Activated T-helper 1 cell treated with anti-CD3 and anti-CD28 coated beads, Interleukin-12 subunit alpha, Interleukin-12 subunit beta, Interleukin-2, Interleukin-4 antibody, amounts not matched to agents 30 ng/mL and 10 ng/mL and 1 ng/mL, durations not matched to agents 14 hours and 24 hours and 36 hours (primary cell): ENCODE data around the gene MZF1. TPM values are rescaled to one million over a fixed set of nuclear protein-coding genes. Genes with fewer than 3 reads are reported as not detected.
A peak's percentile ranks its signal among the peaks of the same experiment; 100 is the strongest.

ENCODE experiments used
- DNase-seq: peaks from one replicate; pipeline ENCODE4 v3.0.0; 2021; ENCODE audit warnings: low spot score
- H3K27ac Mint-ChIP-seq: one replicate; pipeline ENCODE4 v1.8.0; 2021; ENCODE audit warnings: mild to moderate bottlenecking, mixed read lengths
- H3K27me3 Mint-ChIP-seq: one replicate; pipeline ENCODE4 v1.8.0; 2022; ENCODE audit warnings: mild to moderate bottlenecking, moderate library complexity, mixed read lengths; ENCODE audit not compliant: insufficient read depth
- H3K36me3 Mint-ChIP-seq: one replicate; pipeline ENCODE4 v1.8.0; 2021; ENCODE audit warnings: low read depth, mixed read lengths
- H3K4me1 Mint-ChIP-seq: one replicate; pipeline ENCODE4 v1.8.0; 2021; ENCODE audit warnings: low read depth, mixed read lengths
- H3K4me3 Mint-ChIP-seq: one replicate; pipeline ENCODE4 v1.8.0; 2021; ENCODE audit warnings: mild to moderate bottlenecking, moderate library complexity, mixed read lengths
- H3K9me3 Mint-ChIP-seq: one replicate; pipeline ENCODE4 v1.8.0; 2021; ENCODE audit warnings: mixed read lengths
- intact Hi-C: fragments of 100-400 bp; cut with micrococcal nuclease; formaldehyde crosslinking; loops from one replicate; pipeline ENCODE4 v1.15.1; 2024
- total RNA-seq: library from RNA; stranded (reverse); gene quantifications from 2 replicates; pipeline ENCODE4 v1.2.3, GENCODE V29; 2022

The MZF1 gene
- total RNA-seq, 1 donor from 2014 or later: 21.6 TPM

DNA sequence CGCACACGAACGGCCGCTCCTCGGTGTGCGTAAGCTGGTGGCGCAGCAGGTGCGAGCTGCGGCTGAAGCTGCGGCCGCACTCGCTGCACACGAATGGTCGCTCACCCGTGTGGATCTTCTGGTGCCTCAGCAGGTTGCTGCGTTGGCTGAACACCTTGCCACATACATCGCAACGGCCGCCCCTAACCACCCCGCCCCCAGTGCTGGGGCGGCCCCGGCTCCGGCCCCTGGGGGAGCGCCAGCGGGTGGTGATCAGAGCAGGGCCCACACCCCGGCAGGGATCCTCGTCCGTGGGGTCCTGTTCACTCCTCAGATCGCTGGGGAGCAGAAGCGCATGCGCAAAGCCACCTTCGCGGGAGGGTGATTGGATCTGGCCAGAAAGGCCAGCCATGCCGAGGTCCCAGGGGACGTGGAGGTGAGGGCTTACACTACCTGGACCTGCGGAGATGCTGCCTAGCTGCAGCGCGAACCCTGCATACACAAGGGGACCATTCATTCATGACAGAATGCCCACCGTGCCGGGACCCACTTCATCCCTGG is 10.0 kb downstream of the MZF1 start:
- H3K4me3 Mint-ChIP-seq: peak overlapping the region; percentile 86
- no peaks in the 10 kb centered on the region for H3K9me3 Mint-ChIP-seq
- no peak for DNase-seq
- peaks cover 48% of the 10 kb centered on the region for H3K4me1 Mint-ChIP-seq
- no peaks in the 10 kb centered on the region for H3K27me3 Mint-ChIP-seq
- peaks cover 11% of the 10 kb centered on the region for H3K36me3 Mint-ChIP-seq
- H3K27ac Mint-ChIP-seq: peak overlapping the region; percentile 99
- intact Hi-C loops: loop anchor here (1.0 kb wide), 1 partner anchor 9 kb away; no protein-coding TSS in a partner anchor

DNA sequence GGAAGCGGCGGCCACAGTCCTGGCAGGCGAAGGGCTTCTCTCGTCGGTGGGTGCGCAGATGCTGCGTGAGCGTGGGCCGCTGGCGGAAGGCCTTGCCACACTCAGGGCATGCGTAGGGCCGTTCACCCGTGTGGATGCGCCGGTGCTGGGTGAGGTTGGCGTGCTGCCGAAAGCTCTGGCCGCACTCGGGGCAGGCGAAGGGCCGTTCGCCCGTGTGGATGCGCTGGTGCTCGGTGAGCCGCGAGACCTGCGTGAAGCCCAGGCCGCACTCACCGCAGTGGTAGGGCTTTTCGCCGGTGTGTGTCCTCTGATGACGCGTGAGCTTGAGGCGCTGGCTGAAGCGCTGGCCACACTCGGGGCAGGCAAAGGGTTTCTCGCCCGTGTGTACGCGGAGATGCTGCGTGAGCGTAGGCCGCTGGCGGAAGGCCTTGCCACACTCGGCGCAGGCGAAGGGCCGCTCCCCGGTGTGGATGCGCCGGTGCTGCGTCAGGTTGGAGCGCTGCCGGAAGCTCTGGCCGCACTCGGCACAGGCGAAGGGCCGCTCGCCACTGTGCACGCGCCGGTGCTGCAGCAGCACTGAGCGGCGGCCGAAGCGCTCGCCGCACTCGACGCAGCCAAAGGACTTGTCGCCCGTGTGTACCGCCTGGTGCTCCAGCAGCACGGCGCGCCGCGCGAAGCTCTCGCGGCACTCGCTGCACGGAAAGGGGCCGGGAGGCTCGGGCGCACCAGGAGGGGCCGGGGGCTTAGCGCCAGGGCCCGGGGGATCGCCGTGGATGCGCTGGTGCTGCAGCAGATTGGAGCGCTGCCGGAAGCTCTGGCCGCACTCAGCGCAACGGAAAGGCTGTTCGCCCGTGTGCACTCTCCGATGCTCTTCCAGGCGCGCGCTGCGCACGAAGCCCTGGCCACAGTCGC is 10.8 kb downstream of the MZF1 start:
- H3K4me3 Mint-ChIP-seq: peak overlapping the region; percentile 86
- no peaks in the 10 kb centered on the region for H3K27me3 Mint-ChIP-seq
- no peak for DNase-seq
- no peaks in the 10 kb centered on the region for H3K9me3 Mint-ChIP-seq
- intact Hi-C loops: loop anchor here (1.0 kb wide), 2 partner anchors 10 to 19 kb away; no protein-coding TSS in a partner anchor
- peak overlapping the region; percentile 99 for H3K27ac Mint-ChIP-seq
- H3K4me1 Mint-ChIP-seq: peaks cover 51% of the 10 kb centered on the region
- peaks cover 15% of the 10 kb centered on the region for H3K36me3 Mint-ChIP-seq

DNA sequence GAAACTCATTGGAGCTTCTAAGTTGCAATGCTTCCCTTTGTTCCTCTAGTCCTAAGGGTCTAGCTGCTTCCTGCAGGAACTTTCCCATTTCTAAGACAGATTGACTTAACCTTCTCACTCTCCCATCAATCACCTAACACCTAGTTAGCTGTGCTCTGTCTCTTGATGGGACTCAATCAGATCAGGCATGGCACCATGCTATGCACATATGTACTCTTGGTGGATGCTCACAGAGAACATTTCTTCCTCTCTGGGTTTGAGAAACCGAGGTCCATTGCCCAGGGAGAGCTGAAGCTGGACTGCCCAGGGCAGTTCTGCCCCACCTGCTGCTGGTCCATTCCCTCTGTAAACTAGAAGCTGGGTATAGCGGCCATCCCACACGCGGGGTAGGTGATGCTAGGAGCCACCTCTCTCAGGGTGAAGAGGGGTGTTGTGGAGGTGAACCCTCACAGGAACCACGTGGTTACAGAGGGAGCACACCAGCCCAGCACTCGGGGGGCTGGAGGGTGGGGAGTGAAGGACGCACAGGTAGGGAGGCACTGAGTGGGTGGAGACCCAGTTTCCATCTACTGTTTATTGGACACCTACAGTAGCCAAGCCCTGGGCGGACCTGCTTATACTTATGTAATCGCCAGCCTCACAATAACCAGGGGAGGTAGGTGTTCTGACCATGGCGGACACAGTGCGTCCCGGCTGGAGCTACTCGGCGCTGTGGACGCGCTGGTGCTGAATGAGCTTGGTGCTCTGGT is 11.6 kb downstream of the MZF1 start:
- H3K27me3 Mint-ChIP-seq: no peaks in the 10 kb centered on the region
- H3K4me3 Mint-ChIP-seq: peak overlapping the region; percentile 86
- peak overlapping the region; percentile 99 for H3K27ac Mint-ChIP-seq
- H3K36me3 Mint-ChIP-seq: peaks cover 19% of the 10 kb centered on the region
- intact Hi-C loops: loop anchor here (1.0 kb wide), 1 partner anchor 20 kb away; no protein-coding TSS in a partner anchor
- peaks cover 59% of the 10 kb centered on the region for H3K4me1 Mint-ChIP-seq
- H3K9me3 Mint-ChIP-seq: no peaks in the 10 kb centered on the region
- no peak for DNase-seq

DNA sequence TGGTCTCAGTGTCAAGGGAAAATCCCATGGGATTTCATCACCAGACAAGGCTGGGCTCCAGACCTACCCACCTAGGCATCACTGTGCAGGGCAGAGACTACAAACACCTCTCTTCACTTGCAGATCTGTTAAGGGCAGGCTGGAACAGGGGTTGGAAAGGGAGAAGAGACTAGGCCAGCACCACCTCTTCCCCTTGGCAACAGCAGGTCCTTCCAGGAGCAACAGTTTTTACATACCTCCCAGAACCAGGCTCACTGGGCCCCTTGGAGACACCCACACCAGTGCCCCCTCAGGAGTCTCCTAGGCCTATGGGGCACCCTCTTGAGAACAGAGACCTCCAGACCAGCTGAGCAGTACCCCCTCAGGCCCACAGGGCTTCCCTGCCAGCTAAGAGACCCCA is 12.2 kb downstream of the MZF1 start:
- intact Hi-C loops: no loop called here
- Mint-ChIP-seq H3K4me1 (peaks cover 60% of the 10 kb centered on the region), H3K27ac (peak overlapping the region; percentile 99), H3K9me3 (no peaks in the 10 kb centered on the region), H3K36me3 (peaks cover 25% of the 10 kb centered on the region), H3K27me3 (no peaks in the 10 kb centered on the region), H3K4me3 (peak overlapping the region; percentile 95)
- no peak for DNase-seq

DNA sequence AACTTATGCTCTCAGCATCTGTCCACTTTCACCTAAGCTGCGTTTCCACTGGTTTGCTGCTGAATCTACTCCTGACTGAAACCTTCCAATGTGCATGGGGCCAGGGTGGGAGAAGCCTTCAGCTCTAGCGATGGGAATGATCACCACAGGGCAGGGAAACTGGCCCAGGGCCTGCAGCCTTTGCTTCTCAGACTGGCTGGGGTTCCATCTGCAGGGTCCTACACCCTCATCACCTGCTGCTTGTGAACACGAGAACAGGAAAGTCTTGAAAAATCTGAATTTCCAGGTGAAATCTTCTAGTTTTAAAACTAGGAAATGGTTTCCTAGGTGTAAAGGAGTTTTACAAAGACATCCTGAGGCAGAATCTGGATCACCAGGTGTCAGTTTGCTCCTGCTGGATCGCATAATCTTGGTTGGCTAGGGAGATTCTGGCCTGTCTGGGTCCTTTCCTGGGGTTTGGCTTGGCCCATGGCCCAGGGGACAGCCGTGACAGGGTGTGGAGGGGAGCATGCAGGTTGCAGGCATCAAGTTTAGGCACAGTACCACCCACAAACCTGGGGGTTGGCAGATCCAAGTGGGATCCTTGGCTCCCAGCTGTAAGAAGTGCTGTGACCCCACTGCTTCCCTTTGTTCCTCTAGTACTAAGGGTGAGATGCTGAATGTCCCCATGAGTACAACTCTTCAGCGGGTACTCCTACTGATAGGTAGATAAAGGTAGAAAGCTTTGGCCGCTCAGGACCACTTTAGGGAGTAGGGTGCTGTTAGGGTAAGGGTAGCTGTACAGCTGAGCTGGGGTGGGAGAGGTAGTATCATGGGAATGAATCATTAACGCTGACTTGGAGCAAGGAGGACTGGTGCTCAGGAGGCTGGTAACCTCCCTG is 12.9 kb downstream of the MZF1 start:
- no peak for DNase-seq
- peak overlapping the region; percentile 99 for H3K27ac Mint-ChIP-seq
- intact Hi-C loops: no loop called here
- H3K4me3 Mint-ChIP-seq: peak overlapping the region; percentile 95
- H3K27me3 Mint-ChIP-seq: no peaks in the 10 kb centered on the region
- no peaks in the 10 kb centered on the region for H3K9me3 Mint-ChIP-seq
- peaks cover 28% of the 10 kb centered on the region for H3K36me3 Mint-ChIP-seq
- peaks cover 63% of the 10 kb centered on the region for H3K4me1 Mint-ChIP-seq

DNA sequence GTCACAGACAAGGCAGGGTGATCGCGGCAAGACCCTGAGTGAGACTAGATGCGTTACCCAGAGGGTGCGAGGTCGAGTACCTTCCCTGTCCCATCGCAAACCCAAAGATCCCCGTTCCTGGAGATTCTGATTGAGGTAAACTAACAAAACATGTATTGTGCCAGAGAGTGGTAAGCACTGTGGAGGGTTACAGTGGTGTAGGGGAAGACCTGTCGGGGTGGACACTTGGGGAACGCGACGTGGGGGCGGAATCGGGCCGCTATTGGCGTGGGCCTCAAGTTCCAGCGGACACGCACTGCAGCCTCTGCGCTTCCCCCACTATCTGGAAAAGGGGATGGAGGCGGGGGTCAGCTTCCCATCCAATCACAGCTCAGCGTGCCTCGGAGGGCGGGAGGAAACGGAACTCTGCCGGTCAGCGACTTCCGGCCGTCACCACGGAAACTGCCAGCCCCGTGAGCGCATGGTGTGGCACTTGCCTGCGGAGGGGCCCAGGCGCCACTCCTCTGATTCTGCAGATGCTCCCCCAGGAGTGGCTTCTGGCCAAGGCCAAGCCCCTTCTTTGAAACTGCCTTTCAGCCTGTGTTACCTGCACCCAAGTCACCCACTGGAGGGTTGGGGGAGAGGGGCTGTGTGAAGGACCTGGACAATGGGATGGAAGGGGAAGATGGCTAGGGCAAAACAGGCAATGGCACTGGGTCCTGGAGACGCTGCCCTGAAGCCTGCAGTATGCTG is 13.7 kb downstream of the MZF1 start:
- peaks cover 66% of the 10 kb centered on the region for H3K4me1 Mint-ChIP-seq
- intact Hi-C loops: loop anchor here (1.0 kb wide), 3 partner anchors 14 to 178 kb away; partner anchors contain the start of genes MZF1 and ZNF837

DNA sequence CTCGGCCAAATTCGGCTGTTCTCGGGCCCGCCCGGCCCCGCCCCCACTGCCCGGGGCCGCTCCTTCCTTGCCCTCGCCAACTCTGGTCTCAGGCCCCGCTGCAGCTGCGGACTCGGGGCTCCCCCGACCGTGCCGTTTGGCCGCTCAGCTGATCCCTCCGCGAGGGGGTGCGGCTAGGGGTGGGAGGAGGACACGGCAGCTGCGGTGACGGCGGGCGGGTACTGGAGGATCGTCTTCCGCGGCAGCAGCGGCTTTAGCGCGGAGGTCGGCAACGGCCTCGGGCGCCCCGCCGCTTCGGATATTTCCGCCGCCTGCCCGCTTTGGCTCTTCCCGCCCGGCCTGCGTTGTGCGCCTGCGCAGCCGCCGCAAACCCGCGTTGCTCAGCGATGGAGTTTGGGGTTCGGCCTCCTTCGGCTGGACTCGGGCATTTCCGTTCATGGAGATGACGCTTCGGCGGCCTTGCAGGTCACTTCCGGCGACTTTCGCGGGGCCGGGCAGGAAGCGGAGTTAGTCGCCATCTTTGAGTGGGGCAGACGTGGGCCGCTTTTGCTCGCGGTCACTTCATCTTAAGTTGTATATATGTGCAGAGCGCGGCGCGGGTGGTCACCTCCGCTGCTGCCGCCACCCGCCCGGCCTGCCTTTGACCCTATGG is 14.4 kb downstream of the MZF1 start:
- intact Hi-C loops: loop anchor here (1.0 kb wide), 5 partner anchors 15 to 177 kb away; partner anchors contain the start of genes MZF1, ZBTB45, ZNF584 and ZNF837
- H3K27me3 Mint-ChIP-seq: peaks cover 1% of the 10 kb centered on the region
- peak overlapping the region; percentile 95 for H3K4me3 Mint-ChIP-seq
- H3K36me3 Mint-ChIP-seq: peaks cover 40% of the 10 kb centered on the region
- peak overlapping the region; percentile 99 for H3K27ac Mint-ChIP-seq
- DNase-seq: peak; percentile 100
- no peaks in the 10 kb centered on the region for H3K9me3 Mint-ChIP-seq
- H3K4me1 Mint-ChIP-seq: peaks cover 66% of the 10 kb centered on the region

More for the DNA sequence above, 13.7 kb downstream of the MZF1 start:
- Mint-ChIP-seq H3K9me3 (no peaks in the 10 kb centered on the region), H3K36me3 (peaks cover 33% of the 10 kb centered on the region), H3K27me3 (no peaks in the 10 kb centered on the region), H3K27ac (peak overlapping the region; percentile 99), H3K4me3 (peak overlapping the region; percentile 95)
- DNase-seq: peak; percentile 65

DNA sequence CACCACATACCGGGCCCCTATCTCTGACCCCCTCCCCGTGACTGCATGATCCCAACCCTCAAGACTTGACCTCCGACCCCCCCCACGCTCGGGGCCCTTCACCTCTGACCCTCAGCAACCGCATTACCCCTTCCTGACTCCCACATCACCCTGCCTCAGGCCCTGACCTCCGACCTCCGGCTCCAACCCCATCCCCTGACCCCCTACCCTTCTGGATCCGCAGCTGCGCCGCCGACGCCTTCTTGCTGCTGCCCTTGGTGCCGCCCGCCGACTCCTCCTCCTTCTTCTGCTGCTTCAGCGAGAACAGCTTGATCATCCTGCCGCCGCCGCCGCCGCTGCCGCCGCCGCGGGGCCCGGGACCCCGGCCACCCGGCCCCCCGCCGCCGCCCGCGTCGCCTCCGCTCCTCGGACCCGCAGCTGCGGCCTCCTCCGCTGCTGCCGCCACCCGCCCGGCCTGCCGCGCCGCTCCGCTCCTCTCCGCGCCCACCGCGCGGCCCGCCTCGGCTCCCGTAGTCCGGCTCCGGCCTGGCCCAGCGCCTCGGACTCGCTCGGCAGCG is 15.0 kb downstream of the MZF1 start, which contains the start of gene UBE2M:
UBE2M (minus strand) TSS at position 546 of the 557 bp plus-strand sequence; CDS start at position 316, 230 bp downstream.
- H3K36me3 Mint-ChIP-seq: peaks cover 38% of the 10 kb centered on the region
- peaks cover 1% of the 10 kb centered on the region for H3K27me3 Mint-ChIP-seq
- peak within 1 kb of the TSS; percentile 96 for H3K4me3 Mint-ChIP-seq
- peak; percentile 54 for DNase-seq
- no peaks in the 10 kb centered on the region for H3K9me3 Mint-ChIP-seq
- peaks cover 64% of the 10 kb centered on the region for H3K4me1 Mint-ChIP-seq
- peak within 1 kb of the TSS; percentile 99 for H3K27ac Mint-ChIP-seq
- intact Hi-C loops: loop anchor here (1.0 kb wide), 2 partner anchors 39 to 150 kb away; partner anchors contain the start of genes ZBTB45 and ZNF584

DNA sequence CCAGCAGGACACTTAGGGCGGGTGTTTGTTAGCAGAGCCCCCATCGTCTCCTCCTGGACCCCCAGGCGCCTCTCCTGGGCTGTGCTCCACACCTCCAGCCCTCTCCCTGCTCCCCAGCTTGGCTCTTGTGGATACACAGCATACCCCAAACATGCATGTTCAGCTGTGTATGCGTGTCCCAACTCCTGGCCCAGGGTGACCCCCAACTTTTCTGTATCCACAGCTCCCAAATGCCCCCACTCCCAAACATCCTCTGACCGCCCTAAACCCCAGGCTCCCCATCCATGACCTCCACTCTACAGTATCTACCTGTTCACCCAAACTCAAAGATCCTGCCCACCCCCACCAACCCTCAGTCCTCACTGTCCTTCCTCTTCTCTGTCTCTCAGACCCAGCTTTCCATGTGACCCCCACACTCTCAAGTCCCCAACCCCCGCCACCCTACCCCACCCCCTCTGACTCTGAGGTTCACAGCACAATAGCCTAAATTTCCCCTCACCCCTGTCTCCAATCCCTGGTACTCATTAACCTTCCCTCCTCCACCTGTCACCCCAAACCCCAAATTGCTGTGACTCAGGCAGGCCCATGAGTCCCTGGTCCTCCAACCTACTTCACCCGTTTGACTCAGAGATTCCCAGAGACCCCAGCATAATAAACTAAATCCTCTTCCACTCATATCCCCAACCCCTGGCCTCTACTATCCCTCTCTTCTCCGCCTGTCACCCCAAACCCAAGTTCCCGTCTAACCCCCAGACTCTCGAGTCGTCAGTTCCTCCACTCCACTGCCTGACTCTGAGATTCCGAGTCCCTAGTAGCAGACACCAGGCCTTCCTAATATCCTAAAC is 15.7 kb downstream of the MZF1 start:
- intact Hi-C loops: loop anchor here (1.0 kb wide), 2 partner anchors 38 to 149 kb away; partner anchors contain the start of genes ZBTB45 and ZNF584
- H3K9me3 Mint-ChIP-seq: no peaks in the 10 kb centered on the region
- peaks cover 43% of the 10 kb centered on the region for H3K36me3 Mint-ChIP-seq
- peaks cover 1% of the 10 kb centered on the region for H3K27me3 Mint-ChIP-seq
- no peak for DNase-seq
- H3K27ac Mint-ChIP-seq: peak overlapping the region; percentile 98
- peak overlapping the region; percentile 96 for H3K4me3 Mint-ChIP-seq
- peaks cover 66% of the 10 kb centered on the region for H3K4me1 Mint-ChIP-seq

DNA sequence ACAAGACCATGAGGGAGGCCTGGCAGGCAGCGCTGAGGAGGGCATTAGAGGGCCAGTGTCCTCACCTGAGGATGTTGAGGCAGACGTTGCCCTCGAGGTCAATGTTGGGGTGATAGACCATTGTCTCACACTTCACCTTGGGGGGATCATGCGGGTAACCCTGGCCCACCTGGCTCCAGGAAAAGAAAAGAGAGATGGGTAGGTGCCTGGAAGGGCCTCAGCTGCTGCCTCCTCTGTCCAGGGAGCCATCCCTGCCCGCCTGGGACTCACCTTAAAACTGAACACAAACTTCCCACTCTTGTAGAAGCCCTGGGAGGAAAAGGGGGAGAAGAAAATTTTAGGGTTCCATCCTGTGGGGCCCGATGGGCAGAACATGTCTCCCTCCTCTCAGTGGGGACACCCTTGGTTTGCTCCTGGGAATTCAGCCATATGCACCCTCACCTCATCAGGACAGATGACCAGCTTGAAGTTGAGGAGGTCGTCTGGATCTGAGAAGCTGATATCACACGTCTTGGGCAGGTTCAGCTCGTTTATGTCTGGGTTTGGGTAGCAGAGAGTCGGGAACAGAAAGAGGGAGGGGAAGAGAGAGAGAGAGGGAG is 16.4 kb downstream of the MZF1 start:
- Mint-ChIP-seq H3K36me3 (peaks cover 49% of the 10 kb centered on the region), H3K4me3 (peak overlapping the region; percentile 96), H3K27me3 (peaks cover 1% of the 10 kb centered on the region), H3K27ac (peak overlapping the region; percentile 98), H3K4me1 (peaks cover 65% of the 10 kb centered on the region), H3K9me3 (no peaks in the 10 kb centered on the region)
- intact Hi-C loops: no loop called here
- DNase-seq: no peak
